ENCODE data around the gene NMRK1.

Gene NMRK1

DNA sequence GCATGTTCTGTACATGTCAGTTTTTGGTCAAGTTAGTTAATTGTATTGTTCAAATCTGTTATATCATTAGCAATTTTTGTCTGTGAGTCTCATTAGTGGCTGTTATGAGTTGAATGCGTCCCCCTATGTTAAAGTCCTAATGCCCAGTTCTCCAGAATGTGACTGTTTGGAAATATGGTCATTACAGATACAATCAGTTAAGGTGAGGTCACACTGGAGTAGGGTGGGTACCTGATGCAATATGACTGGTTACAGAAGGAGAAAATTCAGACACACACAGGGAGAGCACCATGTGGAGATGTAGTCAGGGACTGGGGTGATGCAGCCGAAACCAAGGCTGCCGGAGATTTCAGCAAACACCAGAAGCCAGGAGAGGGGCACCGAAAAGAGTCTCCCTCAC, 15.1 kb downstream of the NMRK1 start (continued):
- TF ChIP-seq ZSCAN16 (tag by site-specific recombination; IDR thresholded peaks at IDR 0.05) (no peak), BCL11B (tag by site-specific recombination; IDR thresholded peaks at IDR 0.05; ENCODE audit: low read depth) (no peak), ZNF174 (tag by site-specific recombination; IDR thresholded peaks at IDR 0.05) (no peak), HOXA7 (CRISPR knock-in tag; IDR thresholded peaks at IDR 0.05; ENCODE audit: borderline replicate concordance) (no peak)

DNA sequence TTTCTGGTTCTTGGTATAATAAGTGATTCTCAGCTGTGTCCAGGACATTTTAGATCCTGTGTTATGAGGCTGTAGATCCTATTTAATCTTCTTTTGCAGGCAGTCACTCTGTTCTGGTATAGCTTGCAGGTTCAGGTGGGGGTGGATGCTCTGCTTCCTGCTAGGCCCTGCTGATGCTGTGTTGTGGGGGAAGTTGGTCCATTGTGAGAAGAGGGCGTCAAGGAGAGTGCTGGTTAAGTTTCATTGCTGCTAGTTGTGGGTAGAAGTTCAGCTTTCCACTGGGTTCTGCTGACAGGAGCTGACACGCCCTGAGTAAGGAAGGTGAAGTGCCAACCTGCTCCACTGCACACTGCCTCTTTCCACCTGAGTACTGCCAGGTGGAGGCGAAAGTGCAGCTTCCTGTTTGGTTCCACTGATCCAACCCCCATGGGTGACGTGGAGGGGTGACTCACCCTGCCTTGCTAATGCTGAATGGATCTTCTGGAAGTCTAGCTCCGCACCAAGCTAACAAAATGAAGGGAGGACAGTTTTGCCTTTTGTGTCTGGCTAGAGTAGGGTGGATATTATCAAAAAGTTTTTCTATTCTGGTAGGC, 16.3 kb downstream of the NMRK1 start:
- ChIA-PET POLR2A (no interaction called here), CTCF (interaction anchor here (1.3 to 1.5 kb wide), 2 partner anchors 294 to 298 kb away, joined by 4 to 7 read pairs; no protein-coding TSS in a partner anchor)
- Histone ChIP-seq H3K4me3 (ENCODE audit: low read depth, low read length) (no peak overlapping the region), H3K9me3 (ENCODE audit: control insufficient read depth, insufficient read depth, low read depth, low read length) (no peaks in the 10 kb centered on the region), H3K27ac (ENCODE audit: extremely low read depth, low read depth, low read length) (no peak overlapping the region), H3K36me3 (ENCODE audit: control insufficient read depth in 2 of 2, insufficient read depth in 1 of 2, low read length in 2 of 2) (no peaks in the 10 kb centered on the region), H3K4me1 (ENCODE audit: control insufficient read depth, insufficient read depth, low read length) (no peaks in the 10 kb centered on the region)
- TF ChIP-seq ZNF140 (tag by site-specific recombination; IDR thresholded peaks at IDR 0.05): no peak

DNA sequence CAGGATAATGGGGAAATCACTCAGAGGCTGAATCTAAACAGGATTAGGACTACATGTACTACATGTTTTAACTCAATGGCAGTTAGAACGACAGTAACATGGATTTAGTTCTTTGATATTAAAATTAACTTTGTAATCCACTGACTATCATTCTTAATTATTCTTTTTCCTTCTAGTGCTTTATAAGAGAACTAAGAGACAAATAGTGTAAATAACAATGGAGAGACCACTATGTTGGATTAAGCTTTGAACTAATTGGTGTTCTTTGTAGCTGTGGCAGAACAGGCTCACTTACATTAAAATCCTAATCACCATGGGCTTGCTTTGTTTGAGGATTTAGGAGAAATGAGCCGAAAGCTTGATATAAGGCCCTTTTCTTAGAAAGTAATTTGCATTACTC, 18.8 kb downstream of the NMRK1 start:
- Histone ChIP-seq H3K9me3 (ENCODE audit: control insufficient read depth, insufficient read depth, low read depth, low read length) (no peaks in the 10 kb centered on the region), H3K36me3 (ENCODE audit: control insufficient read depth in 2 of 2, insufficient read depth in 1 of 2, low read length in 2 of 2) (no peaks in the 10 kb centered on the region), H3K4me1 (ENCODE audit: control insufficient read depth, insufficient read depth, low read length) (no peaks in the 10 kb centered on the region), H3K4me3 (ENCODE audit: low read depth, low read length) (no peak overlapping the region), H3K27ac (ENCODE audit: extremely low read depth, low read depth, low read length) (no peak overlapping the region)
- TF ChIP-seq, protein P1, sequence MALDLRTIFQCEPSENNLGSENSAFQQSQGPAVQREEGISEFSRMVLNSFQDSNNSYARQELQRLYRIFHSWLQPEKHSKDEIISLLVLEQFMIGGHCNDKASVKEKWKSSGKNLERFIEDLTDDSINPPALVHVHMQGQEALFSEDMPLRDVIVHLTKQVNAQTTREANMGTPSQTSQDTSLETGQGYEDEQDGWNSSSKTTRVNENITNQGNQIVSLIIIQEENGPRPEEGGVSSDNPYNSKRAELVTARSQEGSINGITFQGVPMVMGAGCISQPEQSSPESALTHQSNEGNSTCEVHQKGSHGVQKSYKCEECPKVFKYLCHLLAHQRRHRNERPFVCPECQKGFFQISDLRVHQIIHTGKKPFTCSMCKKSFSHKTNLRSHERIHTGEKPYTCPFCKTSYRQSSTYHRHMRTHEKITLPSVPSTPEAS (tag by site-specific recombination; IDR thresholded peaks at IDR 0.05): no peak
- TF ChIP-seq ZNF626 (tag by site-specific recombination; IDR thresholded peaks at IDR 0.05) (no peak), ZNF660 (tag by site-specific recombination; IDR thresholded peaks at IDR 0.05) (no peak), ZNF366 (tag by site-specific recombination; conservative IDR thresholded peaks at IDR 0.05) (no peak), ZNF350 (tag by site-specific recombination; IDR thresholded peaks at IDR 0.05) (no peak), ZNF112 (tag by site-specific recombination; IDR thresholded peaks at IDR 0.05) (no peak), ZNF335 (tag by site-specific recombination; conservative IDR thresholded peaks at IDR 0.05) (no peak), ZNF843 (tag by site-specific recombination; IDR thresholded peaks at IDR 0.05) (no peak), ZNF10 (tag by site-specific recombination; IDR thresholded peaks at IDR 0.05) (no peak), ZNF707 (tag by site-specific recombination; IDR thresholded peaks at IDR 0.05) (no peak)
- TF ChIP-seq, protein P2, sequence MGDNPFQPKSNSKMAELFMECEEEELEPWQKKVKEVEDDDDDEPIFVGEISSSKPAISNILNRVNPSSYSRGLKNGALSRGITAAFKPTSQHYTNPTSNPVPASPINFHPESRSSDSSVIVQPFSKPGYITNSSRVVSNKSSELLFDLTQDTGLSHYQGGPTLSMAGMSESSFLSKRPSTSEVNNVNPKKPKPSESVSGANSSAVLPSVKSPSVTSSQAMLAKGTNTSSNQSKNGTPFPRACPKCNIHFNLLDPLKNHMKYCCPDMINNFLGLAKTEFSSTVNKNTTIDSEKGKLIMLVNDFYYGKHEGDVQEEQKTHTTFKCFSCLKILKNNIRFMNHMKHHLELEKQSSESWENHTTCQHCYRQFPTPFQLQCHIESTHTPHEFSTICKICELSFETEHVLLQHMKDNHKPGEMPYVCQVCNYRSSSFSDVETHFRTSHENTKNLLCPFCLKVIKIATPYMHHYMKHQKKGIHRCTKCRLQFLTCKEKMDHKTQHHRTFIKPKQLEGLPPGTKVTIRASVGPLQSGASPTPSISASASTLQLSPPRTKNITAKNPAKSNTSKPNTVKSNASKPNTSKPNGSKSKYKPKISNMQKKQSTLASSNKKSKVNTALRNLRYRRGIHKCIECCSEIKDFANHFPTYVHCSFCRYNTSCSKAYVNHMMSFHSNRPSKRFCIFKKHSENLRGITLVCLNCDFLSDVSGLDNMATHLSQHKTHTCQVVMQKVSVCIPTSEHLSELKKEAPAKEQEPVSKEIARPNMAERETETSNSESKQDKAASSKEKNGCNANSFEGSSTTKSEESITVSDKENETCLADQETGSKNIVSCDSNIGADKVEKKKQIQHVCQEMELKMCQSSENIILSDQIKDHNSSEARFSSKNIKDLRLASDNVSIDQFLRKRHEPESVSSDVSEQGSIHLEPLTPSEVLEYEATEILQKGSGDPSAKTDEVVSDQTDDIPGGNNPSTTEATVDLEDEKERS (tag by site-specific recombination; IDR thresholded peaks at IDR 0.05): no peak
- TF ChIP-seq, protein P3, sequence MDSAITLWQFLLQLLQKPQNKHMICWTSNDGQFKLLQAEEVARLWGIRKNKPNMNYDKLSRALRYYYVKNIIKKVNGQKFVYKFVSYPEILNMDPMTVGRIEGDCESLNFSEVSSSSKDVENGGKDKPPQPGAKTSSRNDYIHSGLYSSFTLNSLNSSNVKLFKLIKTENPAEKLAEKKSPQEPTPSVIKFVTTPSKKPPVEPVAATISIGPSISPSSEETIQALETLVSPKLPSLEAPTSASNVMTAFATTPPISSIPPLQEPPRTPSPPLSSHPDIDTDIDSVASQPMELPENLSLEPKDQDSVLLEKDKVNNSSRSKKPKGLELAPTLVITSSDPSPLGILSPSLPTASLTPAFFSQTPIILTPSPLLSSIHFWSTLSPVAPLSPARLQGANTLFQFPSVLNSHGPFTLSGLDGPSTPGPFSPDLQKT (IDR thresholded peaks at IDR 0.05; ENCODE audit: borderline replicate concordance, low read depth, low read length): no peak
- ChIA-PET POLR2A (no interaction called here), CTCF (interaction anchor here (0.5 to 1.9 kb wide), 6 partner anchors 9 to 296 kb away, joined by 3 to 10 read pairs (median 4); partner anchors contain the start of gene CARNMT1)

Measured in HEK293 (cell line).